Stimulated activated CD8-positive, alpha-beta memory T cell treated with anti-CD3 and anti-CD28 coated beads, Interleukin-2, amount 100 ng/mL, for 48 hours (primary cell): ENCODE measurements around the gene IFNA6.
A peak's percentile ranks its signal among the peaks of the same experiment; 100 is the strongest.
"Not testable (repeated sequence)": the region's sequence is repeated elsewhere in the genome, so short reads cannot be mapped to it uniquely, and the experiment has no call there.

Source experiments
- DNase-seq, 2 donors: peaks; one replicate each; pipeline ENCODE4 v3.0.0-alpha.2; 2020; ENCODE audit warnings: low read depth in 2 of 2

Gene IFNA6

GRCh38 chr9:21350787-21351186 is at the start of gene IFNA6:
IFNA6 (minus strand) TSS chr9:21350887; CDS start chr9:21350887, 0 bp downstream.
- DNase-seq: no peak

- DNase-seq: no peak
Observed at GRCh38 chr9:21399956-21400355, 49.3 kb upstream of the IFNA6 start.

- no peak for DNase-seq
Observed at GRCh38 chr9:21398955-21399489, 48.3 kb upstream of the IFNA6 start.

GRCh38 chr9:21395778-21396717 is 45.4 kb upstream of the IFNA6 start:
- DNase-seq: peak; percentile 42 to 51

- no peak for DNase-seq
Observed at GRCh38 chr9:21392270-21392669, 41.6 kb upstream of the IFNA6 start.

- DNase-seq: no peak
Observed at GRCh38 chr9:21385131-21385670, 34.5 kb upstream of the IFNA6 start, which contains the start of gene IFNA2. IFNA2 (minus strand) TSS chr9:21385398; CDS start chr9:21385329, 69 bp downstream.

GRCh38 chr9:21383627-21384026 is 32.9 kb upstream of the IFNA6 start:
- DNase-seq: no peak

- DNase-seq: no peak
Observed at GRCh38 chr9:21381448-21382339, 31.0 kb upstream of the IFNA6 start.

- DNase-seq: not testable (repeated sequence)
Observed at GRCh38 chr9:21371467-21371866, 20.8 kb upstream of the IFNA6 start.

GRCh38 chr9:21367957-21368356 is 17.3 kb upstream of the IFNA6 start, which contains the start of gene IFNA13:
IFNA13 (minus strand) TSS chr9:21368057; CDS start chr9:21368010, 47 bp downstream.
- no peak for DNase-seq

GRCh38 chr9:21367169-21367568 is 16.5 kb upstream of the IFNA6 start:
- DNase-seq: not testable (repeated sequence)

GRCh38 chr9:21362287-21362686 is 11.6 kb upstream of the IFNA6 start:
- DNase-seq: no peak

- no peak for DNase-seq
Observed at GRCh38 chr9:21357479-21358460, 7.1 kb upstream of the IFNA6 start.

- no peak for DNase-seq
Observed at GRCh38 chr9:21348430-21348970, 2.2 kb downstream of the IFNA6 start.

- no peak for DNase-seq
Observed at GRCh38 chr9:21340735-21341134, 10.0 kb downstream of the IFNA6 start.

GRCh38 chr9:21336457-21336856 is 14.2 kb downstream of the IFNA6 start:
- DNase-seq: no peak

GRCh38 chr9:21334701-21335632 is 15.7 kb downstream of the IFNA6 start, which contains the start of gene KLHL9:
KLHL9 (minus strand) TSS chr9:21335404; CDS start chr9:21334859, 545 bp downstream.
- peak; percentile 81 to 85 for DNase-seq

- no peak for DNase-seq
Observed at GRCh38 chr9:21333226-21333625, 17.5 kb downstream of the IFNA6 start.
